HG03159 (cell line): ENCODE results near the gene KBTBD8.

Source experiments
- ATAC-seq: cut with Tn5 transposase; IDR thresholded peaks from one replicate; pipeline ENCODE4 v1.9.1; 2021; ENCODE audit warnings: mild to moderate bottlenecking, moderate library complexity; ENCODE audit not compliant: unreplicated experiment

KBTBD8 gene

DNA sequence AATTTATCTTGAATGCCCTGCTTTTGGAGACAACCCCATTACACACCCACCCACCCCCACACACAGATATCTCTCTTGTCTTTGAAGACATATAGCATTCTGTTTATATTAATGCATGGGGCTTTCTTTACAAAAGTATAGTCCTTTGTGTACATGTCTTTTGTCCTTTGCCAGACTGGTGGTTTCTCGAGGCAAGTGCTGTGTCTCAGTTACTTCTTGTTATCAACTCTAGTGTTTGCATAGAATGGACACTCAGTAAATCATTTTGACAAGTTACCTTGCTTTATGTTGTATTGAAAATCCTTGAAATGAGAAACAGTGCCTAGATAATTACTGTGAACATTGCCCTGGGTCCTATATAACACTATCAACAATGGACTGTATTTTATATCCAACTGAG, 33.9 kb downstream of the KBTBD8 start:
- no peak for ATAC-seq

DNA sequence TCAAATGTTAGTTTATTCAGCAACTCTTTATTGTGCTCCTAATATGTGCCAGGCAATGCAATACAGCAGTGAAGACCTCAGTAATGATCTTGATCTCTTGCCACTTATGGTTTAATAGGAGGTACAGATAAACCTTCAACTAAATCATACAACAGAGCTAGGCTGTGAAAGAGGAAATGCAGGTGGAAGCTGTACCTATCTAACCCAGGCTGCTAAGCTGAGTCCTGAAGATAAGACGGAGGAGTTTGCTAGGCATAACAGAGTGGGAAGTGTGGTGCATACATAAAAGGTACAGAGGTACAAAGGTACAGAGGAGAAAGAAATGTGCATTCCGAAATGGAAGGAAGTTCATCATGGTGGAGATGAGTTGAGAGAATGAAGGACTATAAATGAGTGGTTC, 35.0 kb downstream of the KBTBD8 start:
- ATAC-seq: no peak

DNA sequence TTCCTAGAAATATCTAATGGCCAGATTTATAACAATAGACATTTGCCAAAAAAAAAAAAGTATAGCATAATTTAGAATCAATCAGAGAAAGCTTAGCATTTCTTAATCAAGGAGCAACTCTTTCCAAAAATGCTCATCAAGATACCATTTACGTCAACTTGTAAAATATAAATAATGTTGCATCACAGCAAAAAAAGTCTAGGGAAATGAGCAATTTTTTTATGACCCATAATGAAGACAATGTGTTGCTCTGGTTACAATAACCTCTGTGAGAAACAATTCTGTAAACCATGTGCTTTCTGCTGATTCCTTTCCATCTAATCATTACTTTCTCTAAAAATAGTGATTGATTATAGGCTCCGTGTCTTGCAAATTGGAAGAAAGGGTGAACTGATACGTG, 36.3 kb downstream of the KBTBD8 start:
- ATAC-seq: no peak

DNA sequence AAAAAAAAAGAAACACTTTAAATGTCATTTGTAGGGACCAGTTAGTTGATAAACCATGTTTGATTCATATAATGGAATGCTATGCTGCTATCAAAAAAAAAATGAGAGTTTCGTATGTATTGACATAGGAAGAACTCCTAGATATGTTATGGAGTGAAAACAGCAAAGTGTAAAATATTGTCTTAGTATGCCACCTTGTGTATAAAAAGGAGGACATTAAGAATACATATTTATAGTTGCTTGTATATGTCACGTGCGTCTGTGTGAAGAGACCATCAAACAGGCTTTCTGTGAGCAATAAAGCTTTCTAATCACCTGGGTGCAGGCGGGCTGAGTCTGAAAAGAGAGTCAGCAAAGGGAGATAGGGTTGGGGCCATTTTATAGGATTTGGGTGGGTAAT, 39.5 kb downstream of the KBTBD8 start:
- ATAC-seq: no peak

DNA sequence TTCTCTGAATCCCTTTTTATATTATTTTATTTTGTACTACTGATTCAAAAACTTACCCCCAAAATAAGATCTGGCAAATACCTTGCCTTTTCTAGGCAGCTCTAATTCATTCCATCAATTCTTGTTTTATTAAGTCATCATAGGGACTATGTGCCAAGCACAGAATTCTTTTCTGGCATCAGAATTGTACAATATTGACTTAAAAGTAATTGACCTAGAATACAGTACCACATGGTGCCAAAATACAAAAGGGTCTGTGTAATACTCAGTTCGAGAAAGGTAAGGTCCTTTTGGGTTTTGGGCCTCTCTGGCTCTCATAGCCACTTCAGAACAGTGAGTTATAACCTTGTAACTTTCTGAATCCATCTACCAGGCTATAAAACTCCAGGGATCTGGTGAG, 46.2 kb downstream of the KBTBD8 start:
- ATAC-seq: no peak

DNA sequence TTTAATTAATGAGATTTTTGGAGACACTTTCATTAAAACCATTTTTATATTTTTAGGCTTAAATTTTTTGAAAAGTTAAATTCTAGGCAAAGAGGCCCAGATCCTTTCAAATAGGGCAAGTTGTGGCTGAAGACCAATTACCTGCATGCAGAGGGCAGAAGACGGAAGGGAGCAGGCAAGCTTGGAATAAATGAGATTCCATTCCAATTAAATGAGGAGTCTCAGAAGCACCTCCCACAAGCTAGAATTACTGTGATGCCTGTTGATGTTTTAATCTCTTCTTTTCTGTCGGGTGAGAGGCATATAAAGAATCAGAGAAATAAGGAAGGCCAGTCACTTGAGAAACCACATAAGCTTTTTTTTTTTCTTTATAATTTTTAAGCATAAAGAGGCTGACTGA, 46.8 kb downstream of the KBTBD8 start:
- ATAC-seq: no peak

DNA sequence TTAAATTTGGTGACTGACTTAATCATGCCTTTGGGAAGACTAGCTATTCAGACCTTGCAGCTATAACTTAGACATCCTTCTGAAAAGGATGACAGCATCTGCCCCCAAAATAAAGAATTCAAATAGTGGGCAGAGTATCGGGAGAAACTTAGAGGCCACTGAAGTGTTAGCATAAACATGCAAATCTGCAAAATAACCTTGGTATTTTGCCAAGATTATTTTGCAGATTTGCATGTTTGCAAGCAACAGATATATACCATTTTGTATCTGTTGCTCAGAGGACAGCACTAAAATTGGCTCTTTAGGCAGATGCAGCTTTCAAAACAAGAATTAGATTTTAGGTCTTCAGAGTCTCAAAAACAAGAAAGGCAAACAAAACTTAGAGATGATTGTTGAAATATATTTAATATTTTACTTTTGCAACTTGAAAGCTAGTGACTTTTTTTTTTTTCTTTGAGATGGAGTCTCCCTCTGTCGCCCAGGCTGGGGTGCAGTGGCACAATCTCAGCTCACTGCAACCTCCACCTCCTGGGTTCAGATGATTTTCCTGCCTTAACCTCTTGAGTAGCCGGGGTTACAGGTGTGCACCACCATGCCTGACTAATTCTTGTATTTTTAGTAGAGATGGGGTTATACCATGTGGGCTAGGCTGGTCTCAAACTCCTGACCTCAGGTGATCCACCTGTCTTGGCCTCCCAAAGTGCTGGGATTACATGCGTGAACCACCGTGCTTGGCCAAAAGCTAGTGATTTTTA, 47.8 kb downstream of the KBTBD8 start:
- no peak for ATAC-seq

DNA sequence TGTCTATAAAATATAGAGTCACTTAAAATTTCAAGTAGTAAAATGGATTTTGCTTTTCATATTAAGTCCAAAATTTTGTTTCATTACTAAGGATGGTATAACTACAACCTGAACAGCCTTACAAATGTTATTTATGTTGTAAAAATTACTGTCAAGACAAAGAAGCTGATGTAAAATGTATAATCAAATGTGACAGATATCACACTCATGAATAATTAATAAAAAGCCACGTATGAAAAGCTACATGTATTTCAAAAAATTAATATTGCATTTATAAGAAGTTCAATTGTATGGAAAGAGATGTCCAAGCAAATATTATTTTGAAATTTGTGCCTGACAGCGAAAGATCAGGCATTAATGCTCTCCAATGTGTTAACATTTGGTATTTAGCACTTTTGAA, 48.9 kb downstream of the KBTBD8 start:
- no peak for ATAC-seq

DNA sequence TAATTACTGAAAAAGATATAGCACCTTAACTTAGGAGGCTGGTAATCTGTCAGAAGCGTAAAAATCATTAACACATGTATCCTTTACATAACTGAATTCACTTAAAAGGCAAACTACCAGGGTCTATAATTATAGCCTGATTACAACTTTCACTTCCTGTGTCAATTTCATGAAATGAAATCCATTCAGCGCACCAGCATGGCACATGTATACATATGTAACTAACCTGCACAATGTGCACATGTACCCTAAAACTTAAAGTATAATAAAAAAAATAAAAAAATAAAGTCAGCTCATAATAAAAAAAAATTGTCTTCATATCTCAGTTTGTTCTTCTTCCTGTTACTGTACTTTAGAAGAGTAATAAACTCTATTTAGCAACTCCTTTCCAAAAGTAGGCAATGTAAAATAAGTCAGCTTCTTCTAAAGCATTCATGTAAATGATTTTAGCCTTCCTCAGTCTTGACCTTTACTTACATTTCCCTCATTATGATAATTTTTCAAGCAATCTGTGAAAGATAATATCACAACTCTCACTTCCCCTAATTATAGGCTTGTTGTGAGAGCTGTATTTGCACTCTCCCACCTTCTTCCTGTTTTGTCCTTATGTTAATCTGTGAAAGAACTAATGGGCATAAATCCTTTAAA, 50.1 kb downstream of the KBTBD8 start:
- peak; percentile 97 for ATAC-seq

DNA sequence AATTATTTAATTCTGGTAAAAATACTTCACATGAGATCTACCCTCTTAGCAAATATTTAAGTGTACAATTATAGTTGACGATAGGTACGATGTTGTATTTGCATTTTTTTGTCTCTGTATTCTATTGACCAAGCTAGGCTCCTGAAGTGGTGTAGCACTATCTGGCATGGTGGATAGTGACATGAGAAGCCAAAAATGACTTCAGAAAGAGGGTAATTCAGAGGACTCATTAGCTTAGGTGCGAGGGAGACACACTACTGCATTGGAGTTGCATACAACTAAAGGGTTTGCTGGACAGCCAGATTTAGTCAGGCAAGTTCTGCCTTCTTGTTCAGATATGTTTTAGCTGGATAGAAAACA, 50.6 kb downstream of the KBTBD8 start:
- peak; percentile 64 for ATAC-seq

DNA sequence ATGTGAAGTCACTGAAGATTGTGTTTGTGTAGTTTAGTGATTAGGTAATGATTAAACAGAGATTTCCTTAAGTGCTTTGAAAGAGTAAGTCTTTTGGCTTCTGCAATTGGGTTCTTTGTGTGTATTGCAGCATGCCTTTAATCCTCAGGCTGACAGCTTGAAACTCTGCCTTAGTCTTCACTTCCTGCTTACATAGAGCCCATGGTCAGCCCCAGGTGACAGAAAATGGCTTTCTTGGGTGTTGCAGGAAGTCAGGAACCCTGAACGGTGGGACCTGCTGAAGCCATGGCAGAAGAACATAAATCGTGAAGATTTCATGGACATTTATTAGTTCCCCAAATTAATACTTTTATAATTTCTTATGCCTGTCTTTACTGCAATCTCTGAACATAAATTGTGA, 61.3 kb downstream of the KBTBD8 start:
- ATAC-seq: no peak
